ENCODE measurements around the gene FMNL3. TPM values are rescaled to one million over a fixed set of nuclear protein-coding genes. Genes with fewer than 3 reads are reported as not detected.

Gene FMNL3
- total and polyA plus RNA-seq, 2 experiments from 2014 or later, result 8.7 to 32.6 TPM

GRCh38 chr12:49702009-49702408 lies 5.2 kb downstream of the FMNL3 start:
- Histone ChIP-seq H3K36me3 (ENCODE audit: insufficient read depth) (no peaks in the 10 kb centered on the region), H4K20me1 (replicated peaks; ENCODE audit: insufficient read depth) (peaks cover 10% of the 10 kb centered on the region; the same call in 1 of the 2 replicates), H3K9me2 (ENCODE audit: insufficient read depth) (no peaks in the 10 kb centered on the region), H3K27me3 (ENCODE audit: insufficient read depth) (no peaks in the 10 kb centered on the region), H3K4me2 (peak overlapping the region; percentile 40; the same call in 1 of the 2 replicates), H2AFZ (no peak overlapping the region), H3K4me1 (ENCODE audit: insufficient read depth) (peaks cover 62% of the 10 kb centered on the region), H3F3A (replicated peaks; ENCODE audit: low read depth) (0 out of 2 replicates have a peak, but pooled peaks cover 3% of the 10 kb centered on the region), H3K27ac (ENCODE audit: low read depth) (no peak overlapping the region), H3K4me3 (no peak overlapping the region), H3K79me2 (replicated peaks; ENCODE audit: insufficient read depth) (peaks cover 79% of the 10 kb centered on the region)
- H3K36me3 Mint-ChIP-seq (ENCODE audit: low read depth), result peaks cover 4% of the 10 kb centered on the region
- H3K27ac Mint-ChIP-seq, result no peak overlapping the region; the same call in 1 of the 2 replicates
- DNase-seq (ENCODE audit: low spot score) (no peak), ATAC-seq (no peak)
- peaks cover 14% of the 10 kb centered on the region for H3K27me3 Mint-ChIP-seq (ENCODE audit: insufficient read depth, low read depth, poor library complexity)
- no peak for TF ChIP-seq JUNB (IDR thresholded peaks at IDR 0.05; ENCODE audit: unreplicated experiment)
- TF ChIP-seq, protein P1, sequence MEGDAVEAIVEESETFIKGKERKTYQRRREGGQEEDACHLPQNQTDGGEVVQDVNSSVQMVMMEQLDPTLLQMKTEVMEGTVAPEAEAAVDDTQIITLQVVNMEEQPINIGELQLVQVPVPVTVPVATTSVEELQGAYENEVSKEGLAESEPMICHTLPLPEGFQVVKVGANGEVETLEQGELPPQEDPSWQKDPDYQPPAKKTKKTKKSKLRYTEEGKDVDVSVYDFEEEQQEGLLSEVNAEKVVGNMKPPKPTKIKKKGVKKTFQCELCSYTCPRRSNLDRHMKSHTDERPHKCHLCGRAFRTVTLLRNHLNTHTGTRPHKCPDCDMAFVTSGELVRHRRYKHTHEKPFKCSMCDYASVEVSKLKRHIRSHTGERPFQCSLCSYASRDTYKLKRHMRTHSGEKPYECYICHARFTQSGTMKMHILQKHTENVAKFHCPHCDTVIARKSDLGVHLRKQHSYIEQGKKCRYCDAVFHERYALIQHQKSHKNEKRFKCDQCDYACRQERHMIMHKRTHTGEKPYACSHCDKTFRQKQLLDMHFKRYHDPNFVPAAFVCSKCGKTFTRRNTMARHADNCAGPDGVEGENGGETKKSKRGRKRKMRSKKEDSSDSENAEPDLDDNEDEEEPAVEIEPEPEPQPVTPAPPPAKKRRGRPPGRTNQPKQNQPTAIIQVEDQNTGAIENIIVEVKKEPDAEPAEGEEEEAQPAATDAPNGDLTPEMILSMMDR (conservative IDR thresholded peaks at IDR 0.05; ENCODE audit: low read depth in 2 of 2), result no peak
- no peak overlapping the region for H3K4me3 Mint-ChIP-seq
- no peaks in the 10 kb centered on the region for H3K9me3 Mint-ChIP-seq
- peaks cover 64% of the 10 kb centered on the region for H3K4me1 Mint-ChIP-seq

DNA sequence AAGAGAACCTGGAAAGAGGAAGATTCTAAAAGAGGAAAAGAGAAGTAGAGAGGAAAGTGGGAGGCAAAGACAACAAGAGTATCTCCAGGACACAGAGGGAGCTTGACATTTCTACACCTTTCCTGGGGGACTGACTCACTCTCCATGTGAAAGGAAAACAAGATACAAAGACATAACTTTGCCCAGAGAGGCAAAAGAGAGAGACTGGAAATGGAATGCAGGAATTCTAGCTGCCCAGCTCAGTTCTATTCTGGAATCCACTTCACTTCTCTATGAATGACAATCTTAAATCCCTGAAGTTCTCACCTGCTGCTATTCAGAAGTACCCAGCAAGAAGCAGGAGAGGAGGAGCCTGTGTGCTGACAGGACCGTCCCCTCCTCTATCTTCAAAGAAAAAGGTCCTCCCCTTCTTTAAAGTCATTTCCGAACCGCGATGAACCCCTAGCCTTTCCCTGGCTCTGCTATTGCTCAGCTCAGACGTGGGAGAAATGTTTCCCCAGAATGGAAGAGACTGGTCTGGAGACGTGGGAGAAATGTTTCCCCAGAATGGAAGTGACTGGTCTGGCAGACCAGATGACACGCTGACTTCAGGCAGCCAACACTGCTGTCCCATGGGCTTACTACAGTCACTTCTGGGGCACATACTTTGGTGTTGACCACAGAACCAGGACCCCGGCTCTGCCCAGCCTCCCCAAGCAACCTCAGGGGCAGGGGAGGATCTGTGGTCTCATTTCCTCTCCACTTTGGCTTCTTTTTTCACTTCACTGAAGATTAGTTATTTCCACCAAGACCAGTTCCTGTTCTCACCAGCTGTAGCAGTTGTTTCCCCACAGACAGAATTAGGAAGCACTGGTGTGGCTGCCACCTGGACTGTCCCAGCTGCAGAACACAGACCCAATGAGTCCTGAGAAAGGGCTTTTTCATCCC lies 8.3 kb downstream of the FMNL3 start:
- Histone ChIP-seq H3K27ac (ENCODE audit: low read depth) (peak overlapping the region; percentile 94), H4K20me1 (replicated peaks; ENCODE audit: insufficient read depth) (0 out of 2 replicates have a peak, but pooled peaks cover 1% of the 10 kb centered on the region), H3K79me2 (replicated peaks; ENCODE audit: insufficient read depth) (peaks cover 83% of the 10 kb centered on the region), H3K9me2 (ENCODE audit: insufficient read depth) (no peaks in the 10 kb centered on the region), H3K4me3 (peak overlapping the region; percentile 34), H3F3A (replicated peaks; ENCODE audit: low read depth) (0 out of 2 replicates have a peak, but pooled peaks cover 3% of the 10 kb centered on the region), H3K27me3 (ENCODE audit: insufficient read depth) (no peaks in the 10 kb centered on the region), H3K36me3 (ENCODE audit: insufficient read depth) (no peaks in the 10 kb centered on the region), H3K4me2 (peak overlapping the region; percentile 59), H2AFZ (no peak overlapping the region), H3K4me1 (ENCODE audit: insufficient read depth) (peaks cover 69% of the 10 kb centered on the region)
- no peaks in the 10 kb centered on the region for H3K9me3 Mint-ChIP-seq
- H3K4me3 Mint-ChIP-seq, result peak overlapping the region; percentile 63
- peak; percentile 89 for ATAC-seq
- H3K27ac Mint-ChIP-seq, result peak overlapping the region; percentile 93
- peaks cover 6% of the 10 kb centered on the region for H3K27me3 Mint-ChIP-seq (ENCODE audit: insufficient read depth, low read depth, poor library complexity)
- TF ChIP-seq EZH2 (IDR thresholded peaks at IDR 0.05; ENCODE audit: low read depth, unreplicated experiment), result no peak
- peak; percentile 62; the same call in 1 of the 2 replicates for TF ChIP-seq NANOG (IDR thresholded peaks at IDR 0.05; ENCODE audit: borderline replicate concordance)
- TF ChIP-seq ZNF462 (CRISPR knock-in tag; IDR thresholded peaks at IDR 0.05), result 0 out of 2 replicates have a peak, but pooled peaks have one; percentile 12
- 0 out of 2 replicates have a peak, but pooled peaks have one; percentile 14 for TF ChIP-seq CREB1 (CRISPR knock-in tag; IDR thresholded peaks at IDR 0.05; ENCODE audit: low read depth)
- no peak; the same call in 1 of the 2 replicates for TF ChIP-seq POLR2AphosphoS5 (IDR thresholded peaks at IDR 0.05; ENCODE audit: low read depth)
- H3K4me1 Mint-ChIP-seq, result peaks cover 65% of the 10 kb centered on the region
- DNase-seq (ENCODE audit: low spot score), result peak; percentile 96
- peaks cover 4% of the 10 kb centered on the region; the same call in 2 of the 3 replicates for H3K36me3 Mint-ChIP-seq (ENCODE audit: low read depth)
